Endothelial cell of umbilical vein (primary cell): ENCODE results near the gene SLC5A1. TPM values are rescaled to one million over a fixed set of nuclear protein-coding genes. Genes with fewer than 3 reads are reported as not detected.

Source experiments
- BruUV-seq: library from RNA; stranded (reverse); fragments of 400-500 nt; replicated peaks from 2 replicates; lab custom pipeline; 2021; lab: Mats Ljungman, UMichigan
- CTCF ChIA-PET: fragments of 300-600, 350-600 bp; sonication (Branson Sonifier 250); formaldehyde crosslinking; loops from one replicate; lab custom pipeline; 2021; ENCODE audit warnings: antibody characterized with exemption, inconsistent platforms; lab: Charles Lee
- POLR2A ChIA-PET: fragments of 300-600, 350-600 bp; sonication (Branson Sonifier 250); formaldehyde crosslinking; loops from one replicate; lab custom pipeline; 2021; ENCODE audit warnings: antibody characterized with exemption, inconsistent platforms; lab: Charles Lee
- DNase-seq: peaks from one replicate; pipeline ENCODE4 v3.0.0-alpha.2; 2011; ENCODE audit warnings: low read depth, low spot score
- FAIRE-seq: peaks from 2 replicates; lab custom pipeline; 2011; peaks lifted over from hg19 to GRCh38; lab: Jason Lieb, UNC
- H2AFZ ChIP-seq: 2 replicates; pipeline ENCODE4 v1.6.0; 2012; ENCODE audit warnings: low read depth, low read length, control low read depth, inconsistent platforms
- H3K27ac ChIP-seq: 2 replicates; pipeline ENCODE4 v1.5.1; 2011; ENCODE audit warnings: low read depth, mild to moderate bottlenecking, control low read depth, low read length, moderate library complexity; ENCODE audit not compliant: insufficient read depth
- H3K27me3 ChIP-seq, 2 experiments: 2 replicates each; pipeline versions ENCODE4 v1.6.0 to v1.6.1; 2011; ENCODE audit warnings: low read length in 2 of 2, mixed read lengths in 1 of 2; ENCODE audit not compliant: control insufficient read depth in 2 of 2, insufficient read depth in 2 of 2
- H3K36me3 ChIP-seq, 2 experiments: 2 replicates in 1 of 2; 3 replicates in 1 of 2; pipeline ENCODE4 v1.5.1; 2011; ENCODE audit warnings: low read length in 2 of 2, mild to moderate bottlenecking in 1 of 2, moderate library complexity in 1 of 2; ENCODE audit not compliant: control insufficient read depth in 2 of 2, insufficient read depth in 2 of 2; ENCODE audit errors: extremely low read depth in 1 of 2
- H3K4me1 ChIP-seq: 3 replicates; pipeline ENCODE4 v1.5.1; 2011; ENCODE audit warnings: mild to moderate bottlenecking, low read length; ENCODE audit not compliant: control insufficient read depth, insufficient read depth; ENCODE audit errors: extremely low read depth
- H3K4me2 ChIP-seq: 2 replicates; pipeline ENCODE4 v1.6.1; 2011; ENCODE audit warnings: low read length, control low read depth, mixed read lengths; ENCODE audit not compliant: insufficient read depth
- H3K4me3 ChIP-seq, 3 experiments: fragments of 200-600 bp in 1 of 3; sonication (generic), shearing (Covaris generic) in 1 of 3; replicated peaks in 1 of 3; 2 replicates each; pipeline ENCODE4 v1.5.1; 2011 to 2016; ENCODE audit warnings: control low read depth in 3 of 3, low read length in 3 of 3, mild to moderate bottlenecking in 2 of 3, inconsistent platforms in 1 of 3, low read depth in 1 of 3, moderate library complexity in 1 of 3; ENCODE audit not compliant: insufficient read depth in 1 of 3
- H3K79me2 ChIP-seq: 2 replicates; pipeline ENCODE4 v1.6.0; 2012; ENCODE audit warnings: low read length, inconsistent platforms; ENCODE audit not compliant: control insufficient read depth, insufficient read depth
- H3K9ac ChIP-seq: replicated peaks from 2 replicates; pipeline ENCODE3; 2011; ENCODE audit warnings: low read length, control low read depth; ENCODE audit not compliant: insufficient read depth; ENCODE audit errors: extremely low read depth
- H3K9me1 ChIP-seq: replicated peaks from 3 replicates; pipeline ENCODE4 v1.6.0; 2011; ENCODE audit warnings: mild to moderate bottlenecking, low read length; ENCODE audit not compliant: control insufficient read depth, insufficient read depth; ENCODE audit errors: extremely low read depth
- H3K9me3 ChIP-seq: replicated peaks from 2 replicates; pipeline ENCODE4 v1.5.1; 2012; ENCODE audit warnings: low read length, inconsistent platforms; ENCODE audit not compliant: control insufficient read depth, insufficient read depth
- H4K20me1 ChIP-seq: replicated peaks from 2 replicates; pipeline ENCODE3; 2011; ENCODE audit warnings: mild to moderate bottlenecking, low read length; ENCODE audit not compliant: control insufficient read depth, insufficient read depth; ENCODE audit errors: extremely low read depth
- EZH2 ChIP-seq: IDR thresholded peaks from 2 replicates; pipeline ENCODE4 v1.6.1; 2012; ENCODE audit warnings: borderline replicate concordance, low read depth, mild to moderate bottlenecking, moderate library complexity, low read length, inconsistent platforms; ENCODE audit not compliant: severe bottlenecking
- FOS ChIP-seq: IDR thresholded peaks from 2 replicates; pipeline ENCODE4 v1.6.1; 2011; ENCODE audit warnings: mild to moderate bottlenecking, low read length, moderate library complexity, borderline replicate concordance; ENCODE audit not compliant: insufficient read depth
- GATA2 ChIP-seq: IDR thresholded peaks from 2 replicates; pipeline ENCODE4 v1.7.0; 2011; ENCODE audit warnings: low read depth, mild to moderate bottlenecking, moderate library complexity, mixed read lengths, low read length; ENCODE audit not compliant: insufficient read length, insufficient read depth
- JUN ChIP-seq: IDR thresholded peaks from 2 replicates; pipeline ENCODE4 v1.6.1; 2011; ENCODE audit warnings: borderline replicate concordance, low read depth; ENCODE audit not compliant: insufficient read length, insufficient read depth
- MYC ChIP-seq: IDR thresholded peaks from one replicate; pipeline ENCODE4 v1.6.1; 2011; ENCODE audit warnings: mild to moderate bottlenecking, low read depth, low read length
- POLR2A ChIP-seq: IDR thresholded peaks from 2 replicates; pipeline ENCODE4 v1.6.1; 2012; ENCODE audit warnings: low read depth, mild to moderate bottlenecking, control low read depth, low read length
- POLR2AphosphoS5 ChIP-seq: IDR thresholded peaks from 2 replicates; pipeline ENCODE4 v1.6.1; 2012; ENCODE audit warnings: low read depth, mild to moderate bottlenecking, control low read depth, low read length, moderate library complexity; ENCODE audit not compliant: insufficient read depth
- dilution Hi-C: fragments of 300-500 bp; cut with MboI; formaldehyde crosslinking; loops from one replicate; pipeline ENCODE4 v1.15.0; 2019; ENCODE audit warnings: low sequenced_read_pairs; ENCODE audit not compliant: extremely low pct_ligation_motif_present
- intact Hi-C: fragments of 100-400 bp; cut with micrococcal nuclease; formaldehyde crosslinking; loops from one replicate; pipeline ENCODE4 v1.10.0; 2022
- polyA plus RNA-seq, 4 experiments: library from polyadenylated mRNA; depleted of rRNA in 3 of 4; stranded (reverse) in 3 of 4; unstranded in 1 of 4; fragments of >200 nt; gene quantifications; 2 replicates each; pipeline versions ENCODE4 v1.2.1 to v1.2.3, GENCODE V29; 2011 to 2012; ENCODE audit warnings: missing spikeins in 1 of 4
- total RNA-seq: library from RNA; stranded (reverse); gene quantifications from 2 replicates; pipeline ENCODE4 v1.2.3, GENCODE V29; 2021
- TF ChIP-seq, protein P1 (sequence below): IDR thresholded peaks from 2 replicates; pipeline ENCODE4 v1.6.1; 2011; ENCODE audit not compliant: insufficient read depth, insufficient read length

Gene SLC5A1
- total and polyA plus RNA-seq, 2 donors (not counting 3 experiments of a cell fraction or from before 2014, with no cell fraction given) = not detected

DNA sequence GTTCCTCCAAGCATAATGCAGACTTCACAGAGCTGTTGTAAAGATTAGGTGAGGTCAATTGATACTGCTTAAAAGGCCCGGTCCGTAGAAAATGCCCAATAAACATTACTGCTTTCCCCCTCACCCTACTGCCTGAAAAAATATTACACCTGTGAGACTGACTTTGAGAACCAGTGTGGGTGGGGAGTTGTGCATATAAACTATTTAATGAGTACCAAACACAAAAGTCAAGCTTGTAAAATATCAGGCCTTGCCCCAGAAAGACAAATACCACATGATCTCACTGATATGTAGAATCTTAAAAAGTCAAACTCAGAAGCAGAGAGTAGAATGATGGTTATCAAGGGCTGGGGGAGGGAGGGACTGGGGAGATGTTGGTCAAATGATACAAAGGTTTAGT, 69.3 kb downstream of the SLC5A1 start:
- CTCF ChIA-PET = interaction anchor here (1.6 kb wide), 1 partner anchor 8 kb away, joined by 5 read pairs; no protein-coding TSS in a partner anchor
- H4K20me1 ChIP-seq = no peaks in the 10 kb centered on the region
- no peaks in the 10 kb centered on the region for H3K36me3 ChIP-seq
- H3K9ac ChIP-seq = no peak overlapping the region
- H3K79me2 ChIP-seq = no peaks in the 10 kb centered on the region
- H3K9me1 ChIP-seq = no peaks in the 10 kb centered on the region
- FAIRE-seq (no peak), DNase-seq (no peak)
- H3K27ac ChIP-seq = no peak overlapping the region
- dilution Hi-C loops (no loop called here), intact Hi-C loops (no loop called here)
- no peaks in the 10 kb centered on the region for H3K9me3 ChIP-seq
- POLR2A ChIA-PET = no interaction called here
- no peaks in the 10 kb centered on the region for H3K4me1 ChIP-seq
- peaks cover 0 to 7% of the 10 kb centered on the region in 2 experiments for H3K27me3 ChIP-seq
- TF ChIP-seq GATA2 (no peak), EZH2 (no peak), MYC (no peak), JUN (no peak), FOS (no peak), POLR2AphosphoS5 (no peak), POLR2A (no peak)
- TF ChIP-seq, protein P1, sequence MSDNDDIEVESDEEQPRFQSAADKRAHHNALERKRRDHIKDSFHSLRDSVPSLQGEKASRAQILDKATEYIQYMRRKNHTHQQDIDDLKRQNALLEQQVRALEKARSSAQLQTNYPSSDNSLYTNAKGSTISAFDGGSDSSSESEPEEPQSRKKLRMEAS = no peak
- H3K4me3 ChIP-seq = no peak overlapping the region
- no peak overlapping the region for H2AFZ ChIP-seq
- H3K4me2 ChIP-seq = no peak overlapping the region
- BruUV-seq = no TSS peak
